Uterus (tissue), 2 donors: Measurements from ENCODE around the gene GSS.

ENCODE experiments used
- POLR2A ChIP-seq, 2 donors: fragments of 450-650 bp; IDR thresholded peaks; one replicate each; pipeline ENCODE4 v1.6.1; 2016; ENCODE audit warnings: antibody characterized with exemption in 2 of 2, mild to moderate bottlenecking in 1 of 2, moderate library complexity in 1 of 2
- TF ChIP-seq, protein P1 (sequence below), 4 experiments: fragments of 200-600 bp in 2 of 4; fragments of 450-650 bp in 2 of 4; sonication (generic) in 2 of 4; IDR thresholded peaks; one replicate each; pipeline ENCODE4 v1.5.1; 2016 to 2019; ENCODE audit warnings: antibody characterized with exemption in 4 of 4, mild to moderate bottlenecking in 2 of 4, moderate library complexity in 1 of 4

DNA sequence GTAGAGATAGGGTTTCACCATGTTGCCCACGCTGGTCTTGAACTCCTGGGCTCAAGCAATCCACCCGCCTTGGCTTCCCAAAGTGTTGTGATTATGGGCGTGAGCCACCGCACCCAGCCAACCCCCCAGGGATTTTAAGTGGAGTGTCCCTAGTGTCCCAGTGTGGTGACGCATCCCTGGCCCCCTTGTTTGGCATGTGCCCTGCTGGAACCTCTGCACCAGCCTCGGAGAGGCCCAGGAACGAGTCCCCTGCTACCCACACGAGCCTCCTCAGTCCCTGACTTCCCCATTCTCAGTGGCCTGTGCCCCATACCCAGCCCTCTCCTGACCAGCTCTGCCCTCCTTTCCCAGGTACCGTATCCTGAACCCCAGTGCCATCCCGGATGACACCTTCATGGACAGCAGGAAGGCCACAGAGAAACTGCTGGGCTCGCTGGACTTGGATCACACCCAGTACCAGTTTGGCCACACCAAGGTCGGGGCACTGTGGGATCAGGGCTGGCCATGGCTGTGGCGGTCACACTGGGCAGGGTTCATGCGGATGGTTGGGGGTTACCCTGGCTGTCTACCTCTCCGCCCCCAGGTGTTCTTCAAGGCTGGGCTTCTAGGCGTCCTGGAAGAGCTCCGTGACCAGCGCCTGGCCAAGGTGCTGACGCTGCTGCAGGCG, 37.3 kb upstream of the GSS start:
- TF ChIP-seq, protein P1, sequence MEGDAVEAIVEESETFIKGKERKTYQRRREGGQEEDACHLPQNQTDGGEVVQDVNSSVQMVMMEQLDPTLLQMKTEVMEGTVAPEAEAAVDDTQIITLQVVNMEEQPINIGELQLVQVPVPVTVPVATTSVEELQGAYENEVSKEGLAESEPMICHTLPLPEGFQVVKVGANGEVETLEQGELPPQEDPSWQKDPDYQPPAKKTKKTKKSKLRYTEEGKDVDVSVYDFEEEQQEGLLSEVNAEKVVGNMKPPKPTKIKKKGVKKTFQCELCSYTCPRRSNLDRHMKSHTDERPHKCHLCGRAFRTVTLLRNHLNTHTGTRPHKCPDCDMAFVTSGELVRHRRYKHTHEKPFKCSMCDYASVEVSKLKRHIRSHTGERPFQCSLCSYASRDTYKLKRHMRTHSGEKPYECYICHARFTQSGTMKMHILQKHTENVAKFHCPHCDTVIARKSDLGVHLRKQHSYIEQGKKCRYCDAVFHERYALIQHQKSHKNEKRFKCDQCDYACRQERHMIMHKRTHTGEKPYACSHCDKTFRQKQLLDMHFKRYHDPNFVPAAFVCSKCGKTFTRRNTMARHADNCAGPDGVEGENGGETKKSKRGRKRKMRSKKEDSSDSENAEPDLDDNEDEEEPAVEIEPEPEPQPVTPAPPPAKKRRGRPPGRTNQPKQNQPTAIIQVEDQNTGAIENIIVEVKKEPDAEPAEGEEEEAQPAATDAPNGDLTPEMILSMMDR (IDR thresholded peaks at IDR 0.05): no peak
- TF ChIP-seq POLR2A (IDR thresholded peaks at IDR 0.05): no peak
